NB4 (cell line): ENCODE measurements around the gene VAV2.

Source experiments
- DNase-seq: peaks from one replicate; pipeline ENCODE4 v3.0.0; 2010; ENCODE audit warnings: low read depth
- H3K4me3 ChIP-seq: one replicate; pipeline ENCODE4 v1.5.1; 2011; ENCODE audit warnings: mild to moderate bottlenecking, low read depth, low read length, moderate library complexity
- MYC ChIP-seq: IDR thresholded peaks from 2 replicates; pipeline ENCODE4 v1.6.1; 2011; ENCODE audit warnings: low read depth, low read length
- POLR2A ChIP-seq: IDR thresholded peaks from 2 replicates; pipeline ENCODE4 v1.6.1; 2011; ENCODE audit warnings: mild to moderate bottlenecking; ENCODE audit not compliant: insufficient read length; ENCODE audit errors: extremely low read depth
- TF ChIP-seq, protein P1 (sequence below): IDR thresholded peaks from 2 replicates; pipeline ENCODE4 v1.6.1; 2011; ENCODE audit warnings: low read depth, low read length
- TF ChIP-seq, protein P2 (sequence below): IDR thresholded peaks from one replicate; pipeline ENCODE4 v1.5.1; 2012; ENCODE audit warnings: low read depth, low read length

The VAV2 gene

DNA sequence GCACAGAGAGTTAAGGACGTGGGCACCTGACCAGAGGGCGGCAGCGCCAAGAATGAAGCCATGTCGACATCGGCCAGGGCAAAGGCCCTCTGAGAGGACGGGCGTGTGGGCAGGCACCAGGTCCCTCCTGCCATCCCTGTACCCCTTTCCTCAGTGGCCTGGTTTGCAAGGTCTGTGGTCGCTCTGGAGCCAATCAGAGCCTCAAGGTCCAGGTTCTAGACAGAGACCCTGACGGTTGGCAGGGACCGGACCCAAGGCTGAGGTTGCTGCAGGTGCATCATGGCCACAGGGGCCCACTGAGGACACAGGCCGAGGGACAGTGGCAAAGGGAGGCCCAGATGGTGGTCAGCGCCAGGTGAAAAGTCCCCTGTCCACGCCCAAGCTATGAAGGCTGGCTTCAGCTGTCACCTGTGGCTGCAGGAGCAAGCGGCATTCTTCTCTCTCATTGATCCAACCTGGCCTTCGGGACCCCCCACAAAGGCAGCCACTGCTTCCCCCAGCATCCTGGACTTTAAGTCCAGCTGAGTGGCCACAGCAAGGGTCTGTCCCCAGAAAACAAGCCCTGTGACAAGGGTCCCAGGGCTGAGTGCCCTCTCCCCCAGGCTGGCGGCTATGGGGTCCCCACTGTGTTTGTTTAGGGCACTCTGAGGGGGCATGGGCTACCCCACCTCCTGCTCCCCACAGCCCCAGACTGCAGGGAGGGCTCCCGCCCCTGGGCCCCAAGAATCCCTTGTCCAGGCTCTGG lies 48.9 kb downstream of the VAV2 start:
- TF ChIP-seq, protein P1, sequence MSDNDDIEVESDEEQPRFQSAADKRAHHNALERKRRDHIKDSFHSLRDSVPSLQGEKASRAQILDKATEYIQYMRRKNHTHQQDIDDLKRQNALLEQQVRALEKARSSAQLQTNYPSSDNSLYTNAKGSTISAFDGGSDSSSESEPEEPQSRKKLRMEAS: no peak
- TF ChIP-seq POLR2A (no peak), MYC (no peak)
- TF ChIP-seq, protein P2, sequence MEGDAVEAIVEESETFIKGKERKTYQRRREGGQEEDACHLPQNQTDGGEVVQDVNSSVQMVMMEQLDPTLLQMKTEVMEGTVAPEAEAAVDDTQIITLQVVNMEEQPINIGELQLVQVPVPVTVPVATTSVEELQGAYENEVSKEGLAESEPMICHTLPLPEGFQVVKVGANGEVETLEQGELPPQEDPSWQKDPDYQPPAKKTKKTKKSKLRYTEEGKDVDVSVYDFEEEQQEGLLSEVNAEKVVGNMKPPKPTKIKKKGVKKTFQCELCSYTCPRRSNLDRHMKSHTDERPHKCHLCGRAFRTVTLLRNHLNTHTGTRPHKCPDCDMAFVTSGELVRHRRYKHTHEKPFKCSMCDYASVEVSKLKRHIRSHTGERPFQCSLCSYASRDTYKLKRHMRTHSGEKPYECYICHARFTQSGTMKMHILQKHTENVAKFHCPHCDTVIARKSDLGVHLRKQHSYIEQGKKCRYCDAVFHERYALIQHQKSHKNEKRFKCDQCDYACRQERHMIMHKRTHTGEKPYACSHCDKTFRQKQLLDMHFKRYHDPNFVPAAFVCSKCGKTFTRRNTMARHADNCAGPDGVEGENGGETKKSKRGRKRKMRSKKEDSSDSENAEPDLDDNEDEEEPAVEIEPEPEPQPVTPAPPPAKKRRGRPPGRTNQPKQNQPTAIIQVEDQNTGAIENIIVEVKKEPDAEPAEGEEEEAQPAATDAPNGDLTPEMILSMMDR: no peak
- H3K4me3 ChIP-seq: no peak overlapping the region
- DNase-seq: no peak

DNA sequence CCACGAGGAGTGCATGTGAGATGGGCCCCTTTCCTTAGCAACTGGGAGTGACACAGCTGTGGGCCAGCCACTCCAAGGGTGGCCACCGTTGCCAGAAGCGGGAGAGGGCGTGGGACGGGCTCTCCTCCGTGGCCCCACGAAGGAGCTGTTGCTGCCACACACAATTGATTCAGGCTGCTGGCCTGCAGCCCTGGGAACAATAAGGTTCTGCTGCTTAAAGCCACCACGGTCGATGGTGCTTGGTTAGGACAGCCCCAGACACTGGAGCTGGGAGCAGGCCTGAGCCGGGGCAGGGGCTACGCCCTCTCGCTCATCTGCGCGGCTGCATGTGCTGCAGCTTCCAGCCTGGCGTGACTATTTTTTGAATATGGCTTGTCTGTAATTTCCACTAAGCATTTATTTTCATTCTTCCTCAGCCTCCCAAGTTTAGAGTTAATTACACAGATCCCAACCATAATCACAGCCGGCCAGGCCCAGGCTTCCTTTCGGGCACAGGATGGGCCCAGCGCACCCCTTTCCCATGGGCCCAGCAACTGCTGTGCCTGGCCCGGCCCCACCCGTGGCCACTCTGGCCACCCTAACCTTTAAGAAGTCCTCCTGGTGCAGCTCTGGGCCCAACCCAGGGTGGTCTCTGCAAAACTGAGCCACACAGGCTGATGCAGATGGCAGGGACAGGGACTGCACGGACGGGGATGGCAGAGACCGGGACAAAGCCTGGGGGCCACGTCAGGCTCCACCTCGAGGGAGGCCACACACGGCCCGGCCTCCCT lies 49.7 kb downstream of the VAV2 start:
- TF ChIP-seq, protein P2: no peak
- TF ChIP-seq POLR2A (no peak), MYC (no peak)
- TF ChIP-seq, protein P1: no peak
- no peak overlapping the region for H3K4me3 ChIP-seq
- no peak for DNase-seq

DNA sequence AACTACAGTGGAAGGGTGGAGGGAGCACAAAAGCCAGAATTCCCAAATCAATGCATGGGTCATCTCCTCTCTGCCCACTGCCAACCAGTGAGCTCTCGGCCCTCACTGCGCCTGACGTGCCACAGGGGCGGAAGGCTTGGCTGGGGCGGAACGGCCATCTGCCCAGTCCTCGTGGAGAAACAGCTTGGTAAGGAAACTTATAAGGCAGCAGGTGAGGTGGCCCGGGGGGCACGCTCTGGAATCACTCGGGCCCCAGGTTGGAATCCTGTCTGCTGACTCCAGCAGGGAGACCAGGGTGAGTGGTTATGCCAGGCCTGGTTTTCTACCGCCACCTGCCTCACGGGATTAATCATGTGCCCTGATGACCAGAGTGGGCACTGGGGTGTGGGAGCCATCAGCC lies 52.3 kb downstream of the VAV2 start:
- H3K4me3 ChIP-seq: no peak overlapping the region
- no peak for DNase-seq
- TF ChIP-seq POLR2A: no peak
- TF ChIP-seq, protein P1: no peak
- no peak for TF ChIP-seq MYC
- TF ChIP-seq, protein P2: no peak

DNA sequence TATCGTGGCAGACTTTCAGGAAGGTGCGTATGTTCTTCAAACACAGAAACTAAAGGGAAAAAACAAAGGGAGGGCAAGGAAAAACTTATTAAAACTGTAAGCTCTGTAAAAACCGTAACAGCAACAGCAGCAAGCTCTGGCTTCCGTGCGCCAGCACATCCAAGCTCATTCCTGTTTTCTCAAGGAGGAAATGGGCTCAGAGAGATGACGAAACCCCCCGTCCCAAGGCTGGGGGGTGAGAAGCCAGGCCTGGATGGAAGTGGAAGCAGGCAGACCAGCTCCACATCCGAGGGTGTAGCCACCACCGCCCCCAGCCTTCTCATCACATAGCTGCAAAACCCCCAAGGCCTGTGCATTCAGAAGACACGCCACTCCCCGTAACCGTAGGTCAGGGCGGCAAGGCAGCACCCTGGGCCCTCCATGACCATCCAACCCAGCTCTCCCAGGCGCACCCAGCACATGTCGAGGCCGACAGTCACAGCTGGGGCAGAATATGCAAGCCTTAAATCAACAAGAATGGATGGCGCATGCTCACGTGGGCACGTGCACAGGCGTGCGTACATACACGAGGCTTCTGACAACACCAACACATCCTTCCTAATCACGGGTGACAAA lies 52.8 kb downstream of the VAV2 start:
- TF ChIP-seq, protein P1: no peak
- TF ChIP-seq, protein P2: no peak
- TF ChIP-seq MYC (no peak), POLR2A (no peak)
- H3K4me3 ChIP-seq: no peak overlapping the region
- DNase-seq: no peak

DNA sequence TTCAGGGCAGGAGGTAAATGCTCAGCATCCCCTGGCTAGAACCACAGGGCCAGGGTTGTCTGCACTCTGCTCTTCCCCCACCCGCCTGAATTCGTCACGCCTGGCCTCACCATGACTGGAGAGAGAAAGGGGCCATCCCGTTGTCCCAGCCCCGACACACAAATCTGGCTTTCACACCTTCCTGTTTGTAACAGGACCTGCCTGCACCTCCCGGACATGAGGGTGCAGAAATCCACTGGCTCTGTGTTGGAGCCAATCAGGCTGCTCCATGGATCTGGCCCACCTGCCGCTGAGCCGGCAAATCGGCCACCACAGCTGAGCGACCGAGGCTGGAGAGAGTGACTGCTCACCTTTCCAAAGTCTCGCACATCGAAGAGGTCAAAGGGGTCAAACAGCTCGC lies 53.4 kb downstream of the VAV2 start:
- TF ChIP-seq, protein P2: no peak
- TF ChIP-seq, protein P1: no peak
- TF ChIP-seq POLR2A: no peak
- no peak for TF ChIP-seq MYC
- DNase-seq: no peak
- H3K4me3 ChIP-seq: no peak overlapping the region
